ENCODE data around the gene CDC37. TPM values are rescaled to one million over a fixed set of nuclear protein-coding genes. Genes with fewer than 3 reads are reported as not detected.

CDC37 gene
- total and polyA plus RNA-seq, 2 experiments from 2014 or later: 183 to 280 TPM

GRCh38 chr19:10398819-10399218 lies 4.5 kb downstream of the CDC37 start (continued):
- TF ChIP-seq CTCF (conservative IDR thresholded peaks at IDR 0.05; ENCODE audit: low read depth in 2 of 2): no peak

- Histone ChIP-seq H3F3A (replicated peaks; ENCODE audit: low read depth) (peaks cover 6% of the 10 kb centered on the region; the same call in 1 of the 2 replicates), H3K4me1 (ENCODE audit: insufficient read depth) (no peaks in the 10 kb centered on the region), H2AFZ (no peak overlapping the region), H3K36me3 (ENCODE audit: insufficient read depth) (peaks cover 14% of the 10 kb centered on the region; the same call in 1 of the 2 replicates), H3K27me3 (ENCODE audit: insufficient read depth) (no peaks in the 10 kb centered on the region), H3K27ac (ENCODE audit: low read depth) (no peak overlapping the region), H3K4me3 (no peak overlapping the region), H3K9me2 (ENCODE audit: insufficient read depth) (no peaks in the 10 kb centered on the region), H4K20me1 (replicated peaks; ENCODE audit: insufficient read depth) (peaks cover 21% of the 10 kb centered on the region), H3K4me2 (no peak overlapping the region), H3K79me2 (replicated peaks; ENCODE audit: insufficient read depth) (peaks cover 32% of the 10 kb centered on the region)
- Mint-ChIP-seq H3K9me3 (no peaks in the 10 kb centered on the region), H3K4me1 (0 out of 3 replicates have a peak, but pooled peaks cover 1% of the 10 kb centered on the region), H3K36me3 (ENCODE audit: low read depth) (peaks cover 52% of the 10 kb centered on the region), H3K4me3 (no peak overlapping the region), H3K27me3 (ENCODE audit: insufficient read depth, low read depth, poor library complexity) (peaks cover 2% of the 10 kb centered on the region), H3K27ac (no peak overlapping the region)
- ATAC-seq (no peak), DNase-seq (ENCODE audit: low spot score) (no peak)
- TF ChIP-seq EZH2 (IDR thresholded peaks at IDR 0.05; ENCODE audit: low read depth, unreplicated experiment) (no peak), ZNF114 (CRISPR knock-in tag; IDR thresholded peaks at IDR 0.05) (no peak), ZNF331 (CRISPR knock-in tag; IDR thresholded peaks at IDR 0.05; ENCODE audit: low read depth) (no peak), ETS1 (IDR thresholded peaks at IDR 0.05) (no peak), NANOG (IDR thresholded peaks at IDR 0.05; ENCODE audit: borderline replicate concordance) (no peak), STAT1 (IDR thresholded peaks at IDR 0.05; ENCODE audit: unreplicated experiment) (no peak), JUNB (IDR thresholded peaks at IDR 0.05; ENCODE audit: unreplicated experiment) (no peak), REST (IDR thresholded peaks at IDR 0.05; ENCODE audit: unreplicated experiment) (no peak), CREB1 (CRISPR knock-in tag; IDR thresholded peaks at IDR 0.05; ENCODE audit: low read depth) (no peak), CTCF (conservative IDR thresholded peaks at IDR 0.05; ENCODE audit: low read depth in 2 of 2) (no peak)
These were observed 7.4 kb downstream of the CDC37 start for GRCh38 chr19:10395917-10396316.
